ENCODE measurements around the gene PUDP.

The PUDP gene

DNA sequence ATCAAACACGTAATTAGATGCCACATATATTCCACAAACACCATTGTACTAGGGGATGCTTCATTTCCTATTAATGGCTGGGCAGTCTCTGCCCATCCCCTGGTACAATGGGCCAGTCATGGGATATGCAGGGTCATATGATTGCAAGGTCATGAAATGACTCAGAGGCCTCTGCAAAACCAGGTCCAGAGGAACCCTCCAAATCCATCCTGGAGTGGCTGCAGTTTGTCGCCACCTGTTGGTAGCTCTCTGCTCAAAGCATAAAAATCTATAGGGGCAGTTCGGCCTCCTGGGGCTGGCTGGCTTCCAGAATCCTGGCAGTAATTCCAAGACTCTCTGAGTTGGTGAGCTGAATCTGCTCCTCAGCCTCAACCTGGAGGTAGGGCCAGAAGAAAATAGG is 22.9 kb upstream of the PUDP start:
- Histone ChIP-seq H3K9ac (ENCODE audit: insufficient read length) (no peak overlapping the region), H3K9me3 (ENCODE audit: low read depth, low read length) (no peaks in the 10 kb centered on the region), H3K4me3 (no peak overlapping the region), H3K27ac (no peak overlapping the region), H3K36me3 (ENCODE audit: insufficient read depth, low read length) (no peaks in the 10 kb centered on the region)
- DNase-seq (ENCODE audit: low read depth, low spot score), result no peak
- TF ChIP-seq POLR2AphosphoS5 (IDR thresholded peaks at IDR 0.05; ENCODE audit: borderline replicate concordance, low read depth, low read length), result no peak
- TF ChIP-seq EZH2 (IDR thresholded peaks at IDR 0.05), result no peak
- no peak for TF ChIP-seq FOXP2 (optimal IDR thresholded peaks at IDR 0.05; ENCODE audit: control extremely low read depth, extremely low read length, insufficient read depth)

DNA sequence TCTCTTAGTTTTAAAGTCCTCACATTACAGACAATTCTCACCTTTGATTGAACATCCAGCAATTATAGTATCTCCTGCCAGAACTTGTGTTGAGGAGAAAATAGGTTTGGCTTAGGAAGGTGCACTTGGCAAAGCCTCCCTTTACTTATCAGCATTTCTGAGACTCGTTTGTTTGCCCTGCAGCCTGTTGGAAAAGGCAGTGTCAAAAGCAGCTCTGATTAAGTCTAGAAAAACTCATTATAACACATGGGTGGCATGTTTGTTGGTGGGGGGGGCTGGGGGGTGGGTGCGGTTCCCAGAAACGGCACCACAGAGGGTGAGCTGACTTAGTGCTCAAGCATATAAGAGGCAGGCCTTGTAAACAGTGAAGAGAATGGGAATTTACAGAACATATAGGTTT is 21.7 kb upstream of the PUDP start:
- H3K36me3 ChIP-seq (ENCODE audit: insufficient read depth, low read length), result no peaks in the 10 kb centered on the region
- TF ChIP-seq POLR2AphosphoS5 (IDR thresholded peaks at IDR 0.05; ENCODE audit: borderline replicate concordance, low read depth, low read length) (no peak), EZH2 (IDR thresholded peaks at IDR 0.05) (no peak), FOXP2 (optimal IDR thresholded peaks at IDR 0.05; ENCODE audit: control extremely low read depth, extremely low read length, insufficient read depth) (no peak)
- DNase-seq (ENCODE audit: low read depth, low spot score), result no peak
- no peak overlapping the region for H3K9ac ChIP-seq (ENCODE audit: insufficient read length)
- H3K9me3 ChIP-seq (ENCODE audit: low read depth, low read length), result no peaks in the 10 kb centered on the region
- no peak overlapping the region for H3K27ac ChIP-seq
- H3K4me3 ChIP-seq, result no peak overlapping the region

DNA sequence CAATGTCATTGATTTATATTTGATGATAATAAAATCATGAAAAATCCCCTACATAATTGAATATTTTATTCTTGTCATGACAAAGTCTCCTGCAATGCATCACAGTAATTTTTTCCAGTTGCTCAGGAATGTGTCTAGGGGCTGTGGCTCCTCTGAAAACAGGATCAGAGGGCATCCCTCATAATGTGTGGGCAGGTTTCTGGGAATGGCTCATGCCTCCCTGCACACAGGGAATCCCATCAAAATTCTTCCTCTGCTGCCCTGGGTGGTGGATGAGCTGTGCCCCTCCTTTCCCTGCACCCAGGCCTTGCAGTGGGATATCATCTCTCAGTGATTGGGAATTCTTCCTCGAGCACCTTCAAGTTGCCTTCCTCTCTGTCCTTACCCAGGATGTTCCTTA is 20.4 kb upstream of the PUDP start:
- Histone ChIP-seq H3K9ac (ENCODE audit: insufficient read length) (no peak overlapping the region), H3K9me3 (ENCODE audit: low read depth, low read length) (no peaks in the 10 kb centered on the region), H3K4me3 (no peak overlapping the region), H3K27ac (no peak overlapping the region), H3K36me3 (ENCODE audit: insufficient read depth, low read length) (no peaks in the 10 kb centered on the region)
- no peak for DNase-seq (ENCODE audit: low read depth, low spot score)
- TF ChIP-seq EZH2 (IDR thresholded peaks at IDR 0.05) (no peak), FOXP2 (optimal IDR thresholded peaks at IDR 0.05; ENCODE audit: control extremely low read depth, extremely low read length, insufficient read depth) (no peak), POLR2AphosphoS5 (IDR thresholded peaks at IDR 0.05; ENCODE audit: borderline replicate concordance, low read depth, low read length) (no peak)

DNA sequence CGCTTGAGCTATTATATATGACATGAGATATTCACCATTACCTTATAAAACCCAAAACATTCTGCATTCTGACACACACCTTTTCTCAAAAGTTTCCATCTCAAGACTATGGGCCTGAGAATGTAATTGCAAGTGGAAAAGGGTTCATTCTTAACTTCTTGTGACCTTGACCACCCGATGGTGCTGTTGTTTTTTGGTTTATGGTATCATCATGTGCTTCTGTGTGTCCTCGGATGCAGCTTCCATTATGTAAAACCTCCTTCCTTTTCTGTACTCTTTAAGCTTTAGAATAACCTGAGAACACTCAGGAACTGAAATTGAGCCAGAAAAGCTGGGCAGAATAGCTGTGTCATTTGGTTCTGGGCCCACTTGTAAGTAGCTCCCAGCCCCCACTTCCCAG is 16.2 kb upstream of the PUDP start:
- H3K9ac ChIP-seq (ENCODE audit: insufficient read length), result no peak overlapping the region
- no peaks in the 10 kb centered on the region for H3K9me3 ChIP-seq (ENCODE audit: low read depth, low read length)
- no peak for DNase-seq (ENCODE audit: low read depth, low spot score)
- no peak for TF ChIP-seq FOXP2 (optimal IDR thresholded peaks at IDR 0.05; ENCODE audit: control extremely low read depth, extremely low read length, insufficient read depth)
- TF ChIP-seq EZH2 (IDR thresholded peaks at IDR 0.05), result no peak
- no peak for TF ChIP-seq POLR2AphosphoS5 (IDR thresholded peaks at IDR 0.05; ENCODE audit: borderline replicate concordance, low read depth, low read length)
- H3K36me3 ChIP-seq (ENCODE audit: insufficient read depth, low read length), result no peaks in the 10 kb centered on the region
- H3K27ac ChIP-seq, result no peak overlapping the region
- H3K4me3 ChIP-seq, result no peak overlapping the region

DNA sequence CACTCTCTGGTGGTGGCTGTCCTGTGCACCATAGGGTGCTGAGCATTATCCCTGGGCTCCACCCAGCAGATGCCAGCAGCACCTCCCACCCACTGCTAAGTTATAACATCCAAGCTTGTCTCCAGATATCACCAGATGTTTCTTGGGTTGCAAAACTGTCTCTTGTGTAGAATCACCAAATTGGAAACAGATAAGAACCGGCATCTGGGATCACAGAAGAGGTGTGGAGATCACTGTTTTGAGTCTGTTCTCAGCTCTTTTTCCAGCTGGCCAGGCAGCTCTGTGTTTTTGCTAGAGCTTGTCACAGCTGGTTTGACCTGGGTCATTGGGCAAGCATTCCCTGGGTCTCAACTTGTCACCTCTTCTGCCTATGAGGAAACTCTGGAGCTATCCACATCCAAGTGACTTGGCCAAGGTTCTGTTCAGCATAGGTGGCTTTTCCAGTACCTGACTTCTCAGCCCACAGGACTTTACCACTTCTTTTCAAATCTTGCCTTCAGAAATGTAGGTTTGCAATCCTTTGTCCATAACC is 15.3 kb upstream of the PUDP start:
- H3K27ac ChIP-seq, result no peak overlapping the region
- no peak overlapping the region for H3K9ac ChIP-seq (ENCODE audit: insufficient read length)
- no peak for TF ChIP-seq POLR2AphosphoS5 (IDR thresholded peaks at IDR 0.05; ENCODE audit: borderline replicate concordance, low read depth, low read length)
- TF ChIP-seq EZH2 (IDR thresholded peaks at IDR 0.05), result no peak
- TF ChIP-seq FOXP2 (optimal IDR thresholded peaks at IDR 0.05; ENCODE audit: control extremely low read depth, extremely low read length, insufficient read depth), result no peak
- H3K4me3 ChIP-seq, result no peak overlapping the region
- DNase-seq (ENCODE audit: low read depth, low spot score), result no peak
- no peaks in the 10 kb centered on the region for H3K9me3 ChIP-seq (ENCODE audit: low read depth, low read length)
- no peaks in the 10 kb centered on the region for H3K36me3 ChIP-seq (ENCODE audit: insufficient read depth, low read length)

DNA sequence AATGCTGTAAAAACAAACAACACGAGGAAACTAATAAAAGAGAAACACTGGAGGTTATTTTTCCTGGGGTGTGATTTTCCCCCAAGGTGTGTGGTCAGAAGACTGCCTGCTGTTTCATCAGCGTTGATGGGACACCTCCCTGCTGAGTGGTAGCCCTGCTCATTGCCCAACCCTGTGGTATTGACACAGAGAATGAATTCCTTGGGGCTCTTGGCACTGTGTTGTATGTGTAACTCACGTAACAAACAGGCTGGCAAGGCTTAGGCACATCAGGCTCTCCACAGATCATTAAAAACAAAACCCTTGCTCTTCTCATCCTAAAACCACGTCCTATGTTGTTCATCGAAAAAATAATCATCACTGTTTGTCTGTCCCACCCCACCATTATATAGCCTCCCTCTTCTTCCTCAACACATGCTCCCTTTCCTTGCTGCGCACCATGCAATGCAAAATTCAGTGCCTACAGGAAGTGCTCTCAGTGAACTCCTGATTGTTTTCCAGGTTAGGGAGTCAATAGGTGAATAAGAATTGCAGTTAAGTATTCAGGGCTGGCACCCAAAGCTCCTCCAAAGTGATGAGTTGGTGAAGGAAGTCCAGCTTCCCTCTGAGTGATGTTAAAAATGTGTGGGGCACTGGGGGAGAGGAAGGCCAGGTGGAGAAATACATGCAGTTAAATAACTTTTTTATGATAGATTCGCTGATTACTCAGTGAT is 11.4 kb upstream of the PUDP start:
- Histone ChIP-seq H3K27ac (no peak overlapping the region), H3K9ac (ENCODE audit: insufficient read length) (no peak overlapping the region), H3K4me3 (no peak overlapping the region), H3K9me3 (ENCODE audit: low read depth, low read length) (no peaks in the 10 kb centered on the region), H3K36me3 (ENCODE audit: insufficient read depth, low read length) (no peaks in the 10 kb centered on the region)
- DNase-seq (ENCODE audit: low read depth, low spot score), result no peak
- TF ChIP-seq EZH2 (IDR thresholded peaks at IDR 0.05), result no peak
- no peak for TF ChIP-seq POLR2AphosphoS5 (IDR thresholded peaks at IDR 0.05; ENCODE audit: borderline replicate concordance, low read depth, low read length)
- no peak for TF ChIP-seq FOXP2 (optimal IDR thresholded peaks at IDR 0.05; ENCODE audit: control extremely low read depth, extremely low read length, insufficient read depth)

DNA sequence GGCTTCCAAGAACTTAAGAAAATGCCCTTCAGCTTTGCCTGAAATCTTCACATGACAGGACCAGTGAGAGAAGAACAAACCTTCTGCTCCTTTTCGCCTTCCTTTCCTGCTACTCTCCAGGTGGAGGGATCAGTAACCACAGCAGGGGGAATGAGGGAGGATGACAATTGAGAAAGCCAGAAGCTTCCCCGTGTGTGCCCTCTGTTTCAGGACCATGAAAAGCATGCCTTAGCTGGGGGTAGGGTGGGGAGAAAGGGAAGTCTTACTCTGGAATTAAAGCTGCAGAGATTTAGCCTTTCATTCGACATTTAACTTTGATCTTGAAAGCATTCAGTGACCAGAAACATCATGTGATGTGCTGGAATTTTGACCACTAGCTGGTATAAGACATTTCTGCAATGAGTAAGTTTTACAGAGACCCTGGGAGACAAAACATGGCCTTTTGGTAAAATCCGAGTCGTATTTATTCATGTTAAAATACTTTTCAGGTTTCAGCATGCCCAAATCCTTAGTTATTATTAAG is 10.6 kb upstream of the PUDP start:
- no peak overlapping the region for H3K27ac ChIP-seq
- H3K9ac ChIP-seq (ENCODE audit: insufficient read length), result no peak overlapping the region
- TF ChIP-seq POLR2AphosphoS5 (IDR thresholded peaks at IDR 0.05; ENCODE audit: borderline replicate concordance, low read depth, low read length) (no peak), FOXP2 (optimal IDR thresholded peaks at IDR 0.05; ENCODE audit: control extremely low read depth, extremely low read length, insufficient read depth) (no peak), EZH2 (IDR thresholded peaks at IDR 0.05) (no peak)
- H3K36me3 ChIP-seq (ENCODE audit: insufficient read depth, low read length), result no peaks in the 10 kb centered on the region
- H3K4me3 ChIP-seq, result no peak overlapping the region
- H3K9me3 ChIP-seq (ENCODE audit: low read depth, low read length), result no peaks in the 10 kb centered on the region
- no peak for DNase-seq (ENCODE audit: low read depth, low spot score)

DNA sequence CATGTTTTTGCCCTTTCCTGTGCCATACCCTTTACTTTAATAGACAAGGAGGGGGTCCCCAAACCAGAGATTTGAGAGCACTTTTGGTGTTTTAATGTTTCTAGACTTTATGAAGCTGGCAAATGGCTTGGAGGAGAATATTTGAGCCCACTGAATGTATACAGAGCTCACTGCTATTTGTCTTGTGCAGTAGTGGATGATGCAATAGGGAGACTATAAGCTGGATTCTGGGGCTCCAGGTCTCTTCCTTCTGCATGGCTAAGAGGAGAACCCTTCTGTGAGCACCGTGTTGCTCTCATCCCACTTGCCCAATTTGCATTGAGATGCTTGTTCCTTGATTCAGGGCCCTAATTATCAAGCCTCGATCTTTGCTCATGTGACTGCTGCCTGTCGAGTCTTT is 8.9 kb upstream of the PUDP start:
- TF ChIP-seq FOXP2 (optimal IDR thresholded peaks at IDR 0.05; ENCODE audit: control extremely low read depth, extremely low read length, insufficient read depth) (no peak), EZH2 (IDR thresholded peaks at IDR 0.05) (no peak), POLR2AphosphoS5 (IDR thresholded peaks at IDR 0.05; ENCODE audit: borderline replicate concordance, low read depth, low read length) (no peak)
- H3K36me3 ChIP-seq (ENCODE audit: insufficient read depth, low read length), result no peaks in the 10 kb centered on the region
- no peaks in the 10 kb centered on the region for H3K9me3 ChIP-seq (ENCODE audit: low read depth, low read length)
- H3K9ac ChIP-seq (ENCODE audit: insufficient read length), result no peak overlapping the region
- DNase-seq (ENCODE audit: low read depth, low spot score), result no peak
- no peak overlapping the region for H3K27ac ChIP-seq
- H3K4me3 ChIP-seq, result no peak overlapping the region

Data from SK-N-MC (cell line).